Stimulated activated CD8-positive, alpha-beta memory T cell treated with anti-CD3 and anti-CD28 coated beads, Interleukin-15, amount 100 ng/mL, for 4 hours (primary cell): ENCODE results near the gene STC2.

Source experiments
- DNase-seq, 2 donors: peaks; one replicate each; pipeline ENCODE4 v3.0.0-alpha.2; 2020; ENCODE audit warnings: low read depth in 2 of 2

STC2 gene

DNA sequence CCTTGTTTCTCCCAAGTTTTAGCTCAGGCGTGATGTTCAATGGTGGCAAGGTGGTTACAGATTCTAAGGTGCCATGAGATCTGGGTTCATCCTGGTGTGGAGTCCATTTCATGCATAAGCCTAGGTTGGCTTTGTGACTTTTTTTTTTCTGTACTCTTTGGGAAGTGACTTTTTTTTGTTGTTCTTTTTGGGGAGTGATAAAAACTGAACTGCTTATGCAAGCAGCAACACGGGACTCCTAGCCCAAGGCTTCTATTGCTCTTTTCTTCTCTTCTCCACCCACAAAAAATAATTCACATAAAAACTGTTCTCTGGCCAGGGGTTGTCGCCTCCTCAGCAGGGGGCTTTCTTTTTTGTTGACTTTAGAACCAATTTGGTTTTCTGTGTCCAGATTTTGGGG lies 15.4 kb downstream of the STC2 start:
- no peak for DNase-seq

DNA sequence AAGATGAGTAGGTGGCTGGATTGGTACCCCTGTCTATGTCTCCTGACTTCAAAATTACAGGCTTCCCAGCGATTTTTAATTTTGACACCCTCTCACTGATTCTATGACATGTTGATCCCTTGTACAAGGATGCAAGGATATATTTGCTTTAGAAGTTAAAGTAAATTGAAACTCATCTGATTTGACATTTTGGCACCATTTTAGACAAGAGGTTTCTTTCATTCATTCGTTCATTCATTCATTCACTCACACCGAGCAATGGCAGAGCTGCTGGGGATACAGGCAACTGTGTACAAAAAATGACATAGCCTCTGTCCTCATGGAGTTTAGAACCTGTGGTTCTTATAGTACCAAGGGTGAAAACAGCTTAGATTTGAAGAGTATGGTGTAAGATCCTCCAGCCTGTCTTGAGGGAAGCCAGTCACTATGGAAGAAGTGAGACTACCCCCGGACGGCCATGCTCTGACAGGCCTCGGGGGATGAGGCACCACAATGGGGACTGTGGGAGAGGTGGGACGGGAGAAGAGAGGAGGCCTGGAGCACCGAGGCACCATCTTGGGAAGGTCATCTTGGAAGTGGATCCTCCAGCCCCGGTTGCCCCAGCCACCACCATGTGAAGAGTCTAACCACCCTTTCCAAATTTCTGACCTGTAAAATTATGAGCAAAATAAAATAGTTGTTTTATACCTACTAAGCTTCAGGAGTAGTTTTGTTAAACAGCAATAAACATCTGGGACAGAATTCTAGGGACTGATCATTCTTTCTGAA lies 16.2 kb downstream of the STC2 start:
- DNase-seq, result no peak

DNA sequence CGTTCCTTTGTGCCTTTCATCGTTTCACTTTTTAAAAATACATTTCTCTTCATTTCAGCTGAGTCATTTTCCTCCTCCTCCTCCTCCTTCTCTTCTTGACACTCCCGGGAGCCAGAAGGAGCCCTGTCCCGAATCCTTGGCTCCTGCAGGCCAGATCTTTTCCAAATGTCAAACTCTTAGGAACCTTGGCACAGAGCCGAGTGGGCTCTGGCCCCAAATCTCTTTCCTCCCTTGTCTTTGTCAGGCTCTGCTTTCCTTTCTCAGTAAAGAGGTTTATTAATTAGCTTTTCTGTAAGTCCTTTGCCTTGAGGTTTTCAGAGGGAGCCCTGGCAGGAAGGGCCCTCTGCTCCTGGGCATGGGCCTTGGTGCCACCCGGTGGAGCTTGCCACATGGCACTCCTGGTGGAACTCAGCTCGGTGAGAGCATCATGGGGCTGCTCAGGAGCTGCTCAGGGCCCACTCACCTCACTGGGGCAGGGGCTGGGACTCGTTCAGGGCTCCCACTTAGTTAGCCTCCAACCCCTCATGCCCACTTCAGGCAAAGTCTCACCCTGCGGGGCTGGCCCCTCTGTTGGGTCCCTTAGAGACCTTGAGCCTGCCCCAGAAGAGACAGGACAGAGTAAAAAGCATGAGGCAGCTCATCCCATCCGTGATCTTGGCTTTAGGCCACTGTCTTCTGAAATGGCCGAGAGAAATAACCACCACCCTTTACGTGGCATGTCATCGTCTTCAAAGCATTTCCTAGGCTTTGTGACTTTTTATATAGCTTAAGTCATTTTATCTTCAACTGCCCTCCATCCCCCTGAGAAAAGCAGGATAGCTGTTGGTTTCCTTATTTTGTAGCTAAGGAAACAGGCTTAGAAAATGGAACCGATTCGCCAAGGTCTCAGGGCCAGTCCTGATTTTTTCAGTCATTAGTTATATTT lies 17.1 kb downstream of the STC2 start:
- DNase-seq, result no peak

DNA sequence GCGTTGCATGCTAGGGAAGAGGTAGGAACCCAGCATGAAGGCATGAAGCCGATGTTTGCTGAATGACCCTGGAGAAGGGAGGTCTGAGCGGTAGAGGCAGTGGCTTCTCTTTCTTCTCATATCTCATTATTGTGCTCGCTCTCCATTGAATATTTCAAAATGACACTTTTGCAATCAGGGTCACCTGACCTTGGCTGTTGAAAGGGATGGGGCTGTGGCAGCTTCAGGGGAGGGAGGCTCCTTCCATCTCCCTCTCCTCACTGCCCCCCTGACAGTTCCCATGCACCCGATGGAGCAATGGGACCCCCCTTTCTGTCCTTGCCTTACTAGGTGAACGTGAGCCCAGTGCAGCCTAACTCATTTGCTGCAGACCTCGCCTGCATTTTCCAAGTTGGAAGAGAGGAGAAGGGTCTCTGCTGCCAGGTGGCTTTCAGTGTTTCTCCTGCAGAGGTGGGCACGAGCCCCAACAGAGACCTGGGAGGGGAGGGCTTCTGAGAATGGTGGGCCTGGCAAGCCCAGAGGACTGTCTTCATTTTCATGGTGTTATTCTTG lies 17.9 kb downstream of the STC2 start:
- DNase-seq, result no peak

DNA sequence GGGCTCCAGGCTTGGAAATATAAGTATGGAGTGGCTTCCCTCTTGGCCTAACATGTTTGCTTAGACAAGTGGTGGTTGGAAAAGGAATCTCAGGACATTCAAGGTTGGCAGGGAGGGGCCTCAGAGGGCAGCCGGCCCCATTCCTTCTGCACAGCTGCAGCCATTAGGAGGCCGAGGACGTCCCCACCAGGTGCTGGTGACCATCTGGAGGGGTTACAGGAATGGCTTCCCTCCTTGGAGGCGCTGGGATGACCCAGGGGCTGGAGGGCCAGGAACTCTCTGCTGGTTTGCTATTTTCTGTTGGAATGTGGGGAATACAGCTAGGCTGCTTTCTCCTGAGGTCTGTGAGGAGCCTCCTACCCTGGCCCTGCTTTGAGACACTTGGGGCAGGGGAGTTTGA lies 18.5 kb downstream of the STC2 start:
- DNase-seq, result no peak

DNA sequence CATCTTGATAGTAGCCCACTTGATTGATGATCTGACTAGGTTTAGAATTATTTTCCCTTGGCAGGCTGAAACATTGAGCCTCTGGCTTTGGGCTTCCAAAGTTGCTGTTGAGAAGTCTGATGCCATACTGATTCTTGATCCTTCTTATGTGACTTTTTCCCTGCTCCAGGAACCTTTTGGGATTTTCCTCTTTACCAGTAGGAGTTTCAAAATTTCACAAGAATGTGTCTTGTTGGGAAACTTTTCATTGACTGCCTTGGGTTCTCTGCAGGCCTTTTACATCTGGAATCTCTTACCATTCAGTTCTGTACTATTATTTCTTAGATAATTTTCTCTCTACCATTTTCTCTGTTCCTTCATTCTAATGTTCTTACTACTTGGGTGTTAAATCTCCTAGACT lies 20.0 kb downstream of the STC2 start:
- no peak for DNase-seq

DNA sequence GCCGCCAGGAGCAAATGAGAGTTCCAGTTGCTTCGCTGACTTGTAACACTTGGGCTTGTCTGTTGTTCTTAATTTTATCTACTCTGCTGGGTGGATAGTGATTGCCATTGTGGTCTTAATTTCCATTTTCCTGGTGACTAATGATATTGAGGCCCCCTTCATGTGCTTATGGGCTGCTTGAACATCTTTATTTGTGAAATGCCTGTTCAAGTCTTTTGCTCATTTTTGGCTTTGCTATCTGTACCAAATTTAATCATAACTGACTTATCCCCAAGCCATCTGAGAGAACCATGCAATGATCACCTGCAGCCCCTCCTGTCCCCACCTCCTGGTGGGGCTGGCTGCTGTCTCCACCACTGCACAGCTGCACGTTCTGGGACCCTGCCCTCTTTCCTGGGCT lies 20.5 kb downstream of the STC2 start:
- DNase-seq, result no peak

DNA sequence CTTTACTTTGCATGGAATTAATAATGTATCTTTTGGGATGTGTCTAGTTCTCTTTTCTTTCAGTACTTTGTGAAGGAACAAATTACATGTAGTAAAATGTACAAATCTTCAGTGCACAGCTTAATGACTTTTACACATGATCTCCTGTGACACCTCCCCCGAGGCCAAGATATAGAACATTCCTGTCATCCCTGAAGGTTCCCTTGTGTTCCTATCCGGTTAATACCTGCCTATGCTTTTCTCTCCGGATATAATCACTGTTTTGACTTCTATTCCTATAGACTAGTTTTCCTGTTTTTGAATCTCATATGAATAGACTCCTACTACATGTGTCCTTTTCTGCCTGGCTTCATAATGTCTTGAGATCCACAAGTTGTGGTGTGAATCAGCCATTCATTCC lies 21.5 kb downstream of the STC2 start:
- DNase-seq, result no peak

DNA sequence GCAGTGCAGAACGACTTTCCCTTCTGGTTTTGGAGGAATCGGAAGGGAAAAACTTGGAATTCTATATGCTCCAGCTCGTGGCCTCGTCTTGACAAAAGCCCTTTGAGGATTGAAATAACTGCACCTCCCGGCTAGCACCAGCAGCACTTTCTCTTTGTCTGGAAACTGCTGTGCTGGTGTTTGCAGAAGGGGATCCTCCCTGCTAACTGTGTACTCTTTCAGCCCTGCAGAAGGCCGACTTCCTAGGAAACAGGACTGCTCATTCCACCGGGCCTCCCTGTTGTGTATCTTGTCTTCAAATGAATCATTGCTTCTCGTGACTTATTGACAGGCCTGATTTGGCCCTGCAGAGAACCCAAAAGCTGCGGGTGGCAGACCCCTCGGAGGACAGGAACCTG lies 23.6 kb downstream of the STC2 start:
- no peak for DNase-seq

DNA sequence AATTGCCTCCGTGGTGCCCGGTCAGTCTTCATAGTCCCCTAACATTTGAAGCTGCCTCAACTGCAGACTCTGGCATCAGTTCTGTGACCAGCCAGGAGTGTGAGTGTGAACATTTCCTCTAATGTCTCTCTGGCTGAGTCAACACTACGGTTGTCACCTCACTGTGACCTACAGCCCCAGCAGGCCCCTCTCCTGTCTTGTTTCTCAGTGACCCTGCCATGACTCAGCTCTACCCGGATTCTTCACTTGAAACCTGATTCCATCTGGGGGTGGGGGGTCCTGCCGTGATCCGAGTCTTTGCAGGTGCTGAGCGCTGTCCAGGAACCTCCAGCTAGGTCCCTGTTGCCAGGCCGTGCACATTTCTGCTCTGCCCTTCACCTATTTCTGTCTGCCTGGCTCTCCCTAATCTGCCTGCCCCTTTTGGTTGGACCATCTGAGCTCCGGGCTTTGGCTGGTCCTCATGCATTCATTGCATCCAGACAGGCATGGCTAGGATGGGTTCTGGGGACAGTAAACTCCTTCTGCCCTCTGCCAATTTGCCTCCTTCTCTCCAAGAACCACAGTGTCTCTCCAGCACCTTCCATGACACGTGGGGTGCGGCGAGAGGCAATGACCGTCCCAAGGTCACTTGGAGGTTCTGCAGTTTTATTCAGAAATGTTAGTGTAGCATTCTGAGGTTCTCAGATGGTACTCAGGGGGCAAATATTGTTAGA lies 24.2 kb downstream of the STC2 start:
- no peak for DNase-seq

DNA sequence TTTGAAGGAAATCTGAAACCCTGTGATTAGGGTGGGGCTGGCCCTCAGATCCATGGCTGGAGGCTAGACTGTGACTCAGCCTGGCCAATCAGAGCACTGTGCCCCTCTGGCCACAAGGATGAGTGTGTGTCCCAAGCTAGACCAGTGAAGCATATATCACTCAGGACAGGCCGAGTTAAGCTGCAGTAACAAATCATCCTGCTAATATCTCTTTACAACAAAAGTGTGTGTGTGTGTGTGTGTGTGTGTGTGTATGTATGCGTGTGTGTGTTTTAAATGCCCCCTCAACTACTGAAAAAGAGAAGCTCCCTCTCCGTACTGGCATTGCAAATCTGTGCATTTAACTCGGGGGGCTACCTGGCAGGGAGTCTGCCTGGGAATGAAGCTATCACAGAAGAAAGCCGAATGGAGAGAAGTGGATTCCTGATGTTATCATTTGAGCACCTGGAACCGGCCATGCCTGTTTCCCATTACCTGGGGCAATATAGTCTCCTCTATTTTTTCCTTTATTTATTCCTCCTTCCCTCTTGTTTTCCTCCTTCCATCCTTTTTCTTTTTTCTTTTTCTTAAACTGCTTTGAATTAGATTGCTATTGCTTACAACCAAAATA lies 25.6 kb downstream of the STC2 start:
- DNase-seq, result no peak

DNA sequence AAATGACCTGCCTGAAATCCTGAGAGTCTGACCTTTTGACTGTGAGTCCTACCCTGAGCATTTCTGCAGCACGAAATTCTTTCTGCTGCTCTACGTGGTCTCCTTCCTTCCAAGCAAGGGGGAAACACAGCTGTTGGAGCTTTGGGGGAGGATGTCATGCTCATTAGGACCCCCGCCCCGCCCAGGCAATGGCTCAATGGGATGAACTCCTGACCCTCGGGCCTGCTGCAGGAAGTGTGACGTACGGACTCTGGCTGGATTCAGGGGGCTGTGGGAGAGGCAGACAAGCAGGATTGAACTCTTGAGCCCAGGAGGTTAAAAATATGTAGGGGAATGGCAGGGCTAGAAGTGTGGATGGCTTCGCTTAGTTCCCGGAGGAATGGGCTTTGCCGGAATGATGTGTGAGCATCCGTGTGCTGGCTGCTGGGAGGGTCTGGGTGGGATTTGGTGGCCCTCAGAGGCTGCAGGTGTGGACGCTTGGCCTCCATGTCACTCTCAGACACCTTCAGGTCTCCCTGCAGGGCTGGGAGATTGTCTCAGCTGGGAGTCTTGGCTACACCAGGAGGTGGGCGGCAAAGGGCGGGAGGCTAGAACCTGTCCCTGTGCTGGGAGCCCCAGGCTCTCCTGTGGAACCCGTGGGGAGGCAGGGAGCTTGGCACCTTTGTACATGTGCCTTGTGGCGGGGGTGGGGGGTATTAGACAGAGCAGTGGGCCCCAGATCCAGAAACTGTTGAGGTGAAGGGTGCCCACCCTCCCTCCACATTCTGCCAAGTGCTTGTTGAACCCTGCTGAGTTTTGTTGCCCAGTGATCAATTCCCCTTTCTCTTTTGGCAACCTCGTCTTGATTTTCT lies 26.3 kb downstream of the STC2 start:
- DNase-seq, result no peak

DNA sequence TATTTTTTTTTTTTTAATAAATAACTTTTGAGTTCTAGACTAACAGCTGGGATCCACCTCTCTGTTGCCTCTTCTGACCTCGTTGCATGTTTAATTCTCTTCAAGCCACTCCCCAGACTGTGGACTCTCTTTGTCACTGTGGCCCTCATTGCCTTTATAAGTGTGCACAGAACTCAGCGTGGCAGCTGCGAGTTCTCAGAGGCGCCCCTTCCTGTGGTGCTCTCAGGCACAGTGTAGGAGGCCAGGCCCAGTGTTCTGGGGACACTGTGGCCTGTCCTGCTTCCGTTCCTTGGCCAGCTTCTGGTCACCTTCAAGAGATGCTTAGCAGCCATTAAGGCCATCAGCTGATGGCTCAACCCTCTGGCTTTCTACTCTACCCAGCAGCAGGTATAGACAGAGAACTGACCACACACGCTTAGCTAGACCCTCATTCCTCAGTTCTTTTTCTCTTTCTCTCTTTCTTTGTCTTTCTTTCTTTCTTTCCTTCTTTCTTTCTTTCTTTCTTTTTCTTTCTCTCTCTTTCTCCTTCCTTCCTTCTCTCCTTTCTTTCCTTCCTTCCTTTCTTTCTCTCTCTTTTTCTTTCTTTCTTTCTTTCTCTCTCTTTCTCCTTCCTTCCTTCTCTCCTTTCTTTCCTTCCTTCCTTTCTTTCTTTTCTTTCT lies 27.7 kb downstream of the STC2 start:
- no peak for DNase-seq

DNA sequence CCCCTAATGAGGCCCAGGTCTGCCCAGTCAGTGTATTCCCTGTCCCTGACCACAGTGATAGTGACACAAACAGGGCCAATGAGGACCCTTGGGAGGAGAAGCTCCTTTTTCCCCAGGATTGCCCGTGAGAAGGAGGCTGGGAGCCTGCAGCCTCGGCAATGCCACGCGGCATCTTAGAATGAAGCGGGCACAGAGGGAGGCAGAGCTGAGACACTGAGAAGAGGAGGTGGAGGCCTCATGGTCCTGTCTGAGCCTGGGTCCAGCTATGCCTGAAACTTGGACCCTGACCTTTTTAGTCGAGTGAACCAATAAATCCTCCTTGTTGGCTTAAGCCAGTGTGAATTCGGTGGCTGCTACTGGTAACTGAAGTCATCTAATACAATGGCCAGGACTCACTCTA lies 28.4 kb downstream of the STC2 start:
- DNase-seq, result no peak

DNA sequence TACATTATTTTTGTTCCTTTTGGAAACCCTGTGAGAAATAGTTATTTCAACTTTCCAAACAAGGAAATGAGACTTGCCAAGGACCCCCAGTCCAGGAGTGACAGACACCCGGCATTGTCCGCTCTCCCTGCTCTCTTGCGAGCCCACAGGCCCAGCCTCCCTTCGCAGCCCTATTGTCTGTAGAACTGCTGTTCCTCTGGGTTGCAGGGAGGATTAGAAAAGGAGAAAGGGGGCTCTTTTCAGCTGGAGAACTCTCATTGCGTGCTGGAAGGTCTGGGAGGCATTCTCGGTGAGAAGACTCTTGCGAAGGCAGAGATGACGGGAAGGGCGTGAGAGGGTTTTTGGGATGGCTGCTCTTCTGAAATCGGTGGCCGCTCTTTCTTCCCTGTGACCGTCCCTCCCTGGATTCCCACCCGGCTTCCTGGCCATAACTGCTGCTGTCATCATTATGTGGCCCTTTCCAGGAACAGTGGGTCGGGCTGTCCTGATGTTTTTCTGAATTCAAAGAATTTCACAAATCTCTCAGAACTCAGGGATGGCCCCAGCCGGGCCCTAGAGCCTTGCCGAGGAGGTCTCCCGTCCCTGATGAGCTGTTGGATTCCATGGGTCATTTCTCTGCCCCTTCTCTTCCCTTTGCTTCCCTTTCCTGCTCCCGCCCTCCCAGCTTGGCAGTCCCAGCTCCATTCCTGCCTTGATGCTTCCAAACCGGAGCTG lies 29.8 kb downstream of the STC2 start:
- no peak for DNase-seq

DNA sequence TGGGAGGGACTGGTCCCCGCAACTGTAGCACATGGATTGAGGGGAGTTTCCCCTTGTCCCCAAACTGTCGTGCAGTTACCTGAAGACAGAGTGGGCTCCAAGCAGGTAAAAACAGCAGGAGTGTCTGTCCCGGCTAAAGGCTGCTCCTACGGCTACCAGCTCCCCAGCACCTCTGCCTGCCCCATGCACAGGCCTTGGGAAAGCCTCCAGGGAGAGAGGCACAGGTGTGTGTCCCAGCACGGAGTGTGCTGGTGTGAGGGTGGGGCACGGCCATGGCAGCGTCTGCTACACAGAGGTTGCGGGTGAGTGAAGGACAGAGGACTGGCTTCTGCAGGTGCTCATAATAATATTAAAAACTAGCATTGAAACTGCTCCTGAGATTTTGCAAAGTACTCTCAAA lies 30.4 kb downstream of the STC2 start:
- no peak for DNase-seq

DNA sequence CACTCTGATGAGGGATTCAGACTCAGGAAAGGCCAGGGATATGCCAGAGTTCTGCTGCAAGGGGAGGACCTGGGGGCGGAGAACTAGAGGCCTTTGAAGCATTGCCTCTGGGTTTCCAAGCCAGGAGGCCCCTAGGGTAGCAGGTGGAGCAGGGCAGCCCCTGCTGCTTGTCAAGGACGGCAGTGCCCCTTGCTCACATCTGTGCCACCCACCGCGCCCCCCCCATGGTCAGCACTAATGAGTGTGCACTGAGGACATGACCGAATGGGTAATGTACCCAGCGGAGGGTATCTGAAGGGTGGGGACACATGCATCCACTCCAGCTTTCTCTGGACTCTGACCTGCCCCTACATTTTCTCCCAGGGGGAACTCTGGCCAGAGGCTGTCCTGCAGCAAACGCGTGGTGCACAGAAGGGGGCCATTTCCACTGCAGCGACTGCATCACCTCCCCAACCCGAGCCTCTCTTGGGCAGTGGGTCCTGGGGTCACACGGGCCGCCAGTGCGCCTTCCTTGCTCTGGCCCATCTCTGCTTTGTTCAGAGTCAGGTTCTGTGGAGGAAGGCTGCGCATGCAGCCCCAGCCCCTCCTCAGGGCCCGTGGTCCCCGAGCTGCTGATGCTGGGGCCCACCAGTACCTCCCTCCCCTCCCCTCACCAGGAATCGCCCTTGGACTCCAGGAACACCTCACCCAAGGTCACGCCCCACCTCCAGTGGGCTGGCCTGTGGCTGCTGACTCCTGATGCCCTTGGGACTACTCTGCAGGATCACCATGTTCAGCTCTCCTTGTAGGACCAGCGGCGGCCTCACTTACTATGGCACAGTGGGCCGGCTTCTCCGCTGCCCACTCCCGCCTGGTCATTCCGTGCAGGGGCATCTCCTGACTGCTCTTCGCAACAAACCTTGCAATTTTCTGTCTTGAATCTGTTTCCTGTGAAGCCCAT lies 31.2 kb downstream of the STC2 start:
- no peak for DNase-seq

DNA sequence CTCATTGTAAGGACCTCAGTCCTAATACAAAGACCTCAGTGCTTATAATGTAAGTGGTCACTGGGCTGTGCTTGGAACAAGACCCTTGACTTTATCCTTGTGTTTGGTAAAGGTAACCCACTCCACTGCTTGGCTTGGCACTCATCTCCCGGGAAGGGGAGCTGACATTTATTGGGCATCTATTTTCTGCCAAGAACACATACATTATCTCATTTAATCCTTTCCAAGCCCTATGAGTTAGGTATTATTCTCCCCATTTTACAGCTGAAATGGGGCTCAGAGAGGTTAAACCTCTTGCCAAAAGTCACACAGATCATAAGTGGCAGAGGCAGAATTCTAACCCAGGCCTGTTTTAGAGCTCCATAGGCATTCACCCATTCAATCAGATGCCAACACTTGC lies 32.4 kb downstream of the STC2 start:
- no peak for DNase-seq
